ENCODE data around the gene PDPK1. TPM values are rescaled to one million over a fixed set of nuclear protein-coding genes. Genes with fewer than 3 reads are reported as not detected.
A peak's percentile ranks its signal among the peaks of the same experiment; 100 is the strongest.
"Not testable (repeated sequence)": the region's sequence is repeated elsewhere in the genome, so short reads cannot be mapped to it uniquely, and the experiment has no call there.

PDPK1 gene
- total RNA-seq, 3 donors from 2014 or later (not counting 1 experiment from before 2014, with no cell fraction given): 63.1 to 80.7 (median 73.5) TPM

DNA sequence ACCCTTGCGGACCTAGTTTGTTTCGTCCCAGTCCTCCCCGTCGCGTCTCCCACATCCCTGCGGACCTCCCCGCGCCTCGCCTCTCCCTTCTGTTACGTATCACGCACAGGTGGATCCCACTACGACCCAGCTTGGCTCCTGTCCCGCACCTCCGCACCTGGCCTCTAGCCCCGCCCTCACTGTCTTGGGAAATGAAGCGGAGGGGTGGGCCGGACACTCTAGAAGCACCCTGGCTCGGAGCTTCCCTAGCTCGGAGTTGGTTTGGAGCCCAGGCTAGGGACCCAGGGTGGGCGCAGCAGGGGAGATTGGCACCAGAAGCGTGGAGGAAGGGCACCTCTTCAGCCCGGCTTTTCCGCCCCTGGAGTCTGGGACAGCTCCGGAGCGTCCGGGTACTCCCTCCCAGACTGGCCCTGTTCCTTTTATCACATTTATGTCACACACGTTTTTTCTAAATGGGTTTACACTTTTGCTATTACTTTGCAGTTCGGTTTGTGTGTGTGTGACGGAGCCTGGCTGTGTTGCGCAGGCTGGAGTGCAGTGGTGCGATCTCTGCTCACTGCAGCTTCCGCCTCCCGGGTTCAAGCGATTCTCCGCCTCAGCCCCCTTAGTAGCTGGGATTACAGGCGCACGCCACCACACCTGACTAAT, 5.2 kb upstream of the PDPK1 start:
- Histone ChIP-seq H3K9me3 (ENCODE audit: control insufficient read depth, insufficient read depth, low read length) (no peaks in the 10 kb centered on the region), H3K4me1 (ENCODE audit: control insufficient read depth, insufficient read depth, low read length) (peaks cover 46% of the 10 kb centered on the region), H3K27ac (ENCODE audit: low read length) (peak overlapping the region; percentile 100), H3K36me3 (ENCODE audit: control insufficient read depth, insufficient read depth, low read length) (peaks cover 20% of the 10 kb centered on the region), H3K27me3 (ENCODE audit: control insufficient read depth, insufficient read depth, low read length) (no peaks in the 10 kb centered on the region), H3K4me3 (ENCODE audit: low read length) (peak overlapping the region; percentile 78)
- peak; percentile 72 to 87 for DNase-seq
- H3K27ac Mint-ChIP-seq: peak overlapping the region; percentile 98 to 100
- peak overlapping the region; percentile 93 for H3K4me3 Mint-ChIP-seq
- H3K9me3 Mint-ChIP-seq: no peaks in the 10 kb centered on the region
- peak; percentile 39 to 54 (median 41) for ATAC-seq
- intact Hi-C loops (cut with micrococcal nuclease): loop anchor here (1.0 kb wide), 1 partner anchor 19 kb away; the partner anchor contains the start of gene ATP6V0C
- 0% methylated on average over 37 of the region's 37 CpGs for WGBS (ENCODE audit: insufficient coverage)
- no peaks in the 10 kb centered on the region for H3K36me3 Mint-ChIP-seq
- no peaks in the 10 kb centered on the region for H3K27me3 Mint-ChIP-seq (ENCODE audit: low read depth in 2 of 2)
- H3K4me1 Mint-ChIP-seq: peaks cover 23 to 38% of the 10 kb centered on the region in 2 donors
- TF ChIP-seq, protein P1, sequence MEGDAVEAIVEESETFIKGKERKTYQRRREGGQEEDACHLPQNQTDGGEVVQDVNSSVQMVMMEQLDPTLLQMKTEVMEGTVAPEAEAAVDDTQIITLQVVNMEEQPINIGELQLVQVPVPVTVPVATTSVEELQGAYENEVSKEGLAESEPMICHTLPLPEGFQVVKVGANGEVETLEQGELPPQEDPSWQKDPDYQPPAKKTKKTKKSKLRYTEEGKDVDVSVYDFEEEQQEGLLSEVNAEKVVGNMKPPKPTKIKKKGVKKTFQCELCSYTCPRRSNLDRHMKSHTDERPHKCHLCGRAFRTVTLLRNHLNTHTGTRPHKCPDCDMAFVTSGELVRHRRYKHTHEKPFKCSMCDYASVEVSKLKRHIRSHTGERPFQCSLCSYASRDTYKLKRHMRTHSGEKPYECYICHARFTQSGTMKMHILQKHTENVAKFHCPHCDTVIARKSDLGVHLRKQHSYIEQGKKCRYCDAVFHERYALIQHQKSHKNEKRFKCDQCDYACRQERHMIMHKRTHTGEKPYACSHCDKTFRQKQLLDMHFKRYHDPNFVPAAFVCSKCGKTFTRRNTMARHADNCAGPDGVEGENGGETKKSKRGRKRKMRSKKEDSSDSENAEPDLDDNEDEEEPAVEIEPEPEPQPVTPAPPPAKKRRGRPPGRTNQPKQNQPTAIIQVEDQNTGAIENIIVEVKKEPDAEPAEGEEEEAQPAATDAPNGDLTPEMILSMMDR (IDR thresholded peaks at IDR 0.05): no peak

DNA sequence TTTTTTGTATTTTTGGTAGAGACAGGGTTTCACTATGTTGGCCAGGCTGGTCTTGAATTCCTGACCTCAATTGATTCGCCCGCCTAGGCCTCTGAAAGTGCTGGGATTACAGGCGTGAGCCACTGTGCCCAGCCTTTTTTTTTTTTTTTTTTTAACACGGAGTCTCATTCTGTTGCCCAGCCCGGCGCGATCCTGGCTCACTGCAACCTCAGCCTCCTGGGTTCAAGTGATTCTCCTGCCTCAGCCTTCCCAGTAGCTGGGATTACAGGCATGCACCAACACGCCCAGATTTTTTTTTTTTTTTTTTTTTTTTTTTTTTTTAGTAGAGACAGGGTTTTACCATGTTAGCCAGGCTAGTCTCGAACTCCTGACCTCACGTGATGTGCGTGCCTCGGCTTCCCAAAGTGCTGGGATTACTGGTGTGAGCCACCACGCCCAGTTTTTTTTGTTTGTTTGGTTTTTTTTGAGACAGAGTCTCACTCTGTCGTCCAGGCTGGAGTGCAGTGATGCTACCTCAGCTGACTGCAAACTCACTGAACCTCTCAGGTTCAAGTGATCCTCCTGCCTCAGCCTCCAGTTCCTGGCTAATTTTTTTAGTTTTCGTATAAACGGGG, 4.6 kb upstream of the PDPK1 start:
- peaks cover 23 to 38% of the 10 kb centered on the region in 2 donors for H3K4me1 Mint-ChIP-seq
- 31% methylated on average over 11 of the region's 16 CpGs for WGBS (ENCODE audit: insufficient coverage)
- H3K36me3 ChIP-seq (ENCODE audit: control insufficient read depth, insufficient read depth, low read length): peaks cover 14% of the 10 kb centered on the region
- H3K4me3 ChIP-seq (ENCODE audit: low read length): peak overlapping the region; percentile 78
- peak in 1 of 2 donors; percentile 38 for DNase-seq
- H3K9me3 ChIP-seq (ENCODE audit: control insufficient read depth, insufficient read depth, low read length); H3K27me3 Mint-ChIP-seq (ENCODE audit: low read depth in 2 of 2); ATAC-seq; H3K9me3 Mint-ChIP-seq; intact Hi-C loops (cut with micrococcal nuclease); H3K27me3 ChIP-seq (ENCODE audit: control insufficient read depth, insufficient read depth, low read length); H3K36me3 Mint-ChIP-seq: not testable (repeated sequence)
- H3K4me3 Mint-ChIP-seq: peak overlapping the region; percentile 93
- H3K27ac ChIP-seq (ENCODE audit: low read length): peak overlapping the region; percentile 100
- peaks cover 46% of the 10 kb centered on the region for H3K4me1 ChIP-seq (ENCODE audit: control insufficient read depth, insufficient read depth, low read length)
- H3K27ac Mint-ChIP-seq: peak overlapping the region; percentile 98 to 100

DNA sequence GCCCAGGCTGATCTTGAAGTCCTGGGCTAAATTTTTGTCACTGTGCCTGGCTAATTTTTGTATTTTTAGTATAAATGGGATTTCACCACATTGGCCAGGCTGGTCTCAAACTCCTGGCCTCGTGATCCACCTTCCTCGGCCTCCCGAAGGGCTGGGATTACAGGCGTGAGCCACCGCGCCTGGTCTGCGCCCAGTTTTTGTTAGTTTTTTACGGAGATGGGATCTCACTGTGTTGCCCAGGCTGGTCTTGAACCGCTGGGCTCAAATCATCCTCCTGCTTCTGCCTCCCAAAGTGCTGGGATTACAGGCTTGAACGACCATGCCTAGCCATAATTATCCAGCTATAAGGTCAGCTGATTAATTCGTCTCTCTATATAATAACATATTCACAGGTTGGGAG, 3.9 kb upstream of the PDPK1 start:
- peaks cover 51% of the 10 kb centered on the region for H3K4me1 ChIP-seq (ENCODE audit: control insufficient read depth, insufficient read depth, low read length)

DNA sequence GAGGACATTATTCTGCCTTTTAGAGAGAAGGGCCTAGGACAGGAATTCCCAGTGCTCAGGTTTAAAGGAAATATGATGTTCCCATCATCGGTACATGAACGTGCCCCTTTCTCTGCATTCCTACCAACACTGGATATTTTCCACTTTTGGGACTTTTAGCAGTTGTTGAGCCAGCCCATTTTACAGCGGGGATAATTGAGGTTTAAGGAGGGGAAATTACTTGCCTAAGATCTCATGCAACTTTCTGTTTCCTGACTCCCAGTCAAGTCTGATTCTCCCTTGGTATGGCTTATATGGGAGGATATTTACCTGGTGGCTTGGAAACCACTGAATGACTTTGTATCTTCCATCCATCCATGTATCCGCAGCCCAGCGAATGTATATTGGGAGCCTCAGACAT, 3.5 kb upstream of the PDPK1 start:
- Mint-ChIP-seq H3K4me3 (peak overlapping the region; percentile 72), H3K4me1 (peaks cover 32 to 47% of the 10 kb centered on the region in 2 donors), H3K27ac (peak overlapping the region; percentile 71 to 98)
- H3K36me3 Mint-ChIP-seq; H3K9me3 ChIP-seq (ENCODE audit: control insufficient read depth, insufficient read depth, low read length); H3K4me3 ChIP-seq (ENCODE audit: low read length); H3K27me3 ChIP-seq (ENCODE audit: control insufficient read depth, insufficient read depth, low read length); DNase-seq; H3K27me3 Mint-ChIP-seq (ENCODE audit: low read depth in 2 of 2); H3K27ac ChIP-seq (ENCODE audit: low read length); H3K36me3 ChIP-seq (ENCODE audit: control insufficient read depth, insufficient read depth, low read length); ATAC-seq; intact Hi-C loops (cut with micrococcal nuclease); H3K9me3 Mint-ChIP-seq: not testable (repeated sequence)
- peaks cover 55% of the 10 kb centered on the region for H3K4me1 ChIP-seq (ENCODE audit: control insufficient read depth, insufficient read depth, low read length)
- 100% methylated on average over 4 of the region's 5 CpGs for WGBS (ENCODE audit: insufficient coverage)

More for the DNA sequence above, 3.9 kb upstream of the PDPK1 start:
- Mint-ChIP-seq H3K4me3 (peak overlapping the region; percentile 72), H3K4me1 (peaks cover 28 to 42% of the 10 kb centered on the region in 2 donors), H3K27ac (peak overlapping the region; percentile 71 to 98), H3K36me3 (no peaks in the 10 kb centered on the region), H3K27me3 (ENCODE audit: low read depth in 2 of 2) (no peaks in the 10 kb centered on the region), H3K9me3 (no peaks in the 10 kb centered on the region)
- intact Hi-C loops (cut with micrococcal nuclease): no loop called here
- DNase-seq: no peak
- no peak overlapping the region for H3K27ac ChIP-seq (ENCODE audit: low read length)
- no peak for ATAC-seq
- no peaks in the 10 kb centered on the region for H3K27me3 ChIP-seq (ENCODE audit: control insufficient read depth, insufficient read depth, low read length)
- no peak overlapping the region for H3K4me3 ChIP-seq (ENCODE audit: low read length)
- peaks cover 7% of the 10 kb centered on the region for H3K36me3 ChIP-seq (ENCODE audit: control insufficient read depth, insufficient read depth, low read length)
- 97% methylated on average over 9 of the region's 11 CpGs for WGBS (ENCODE audit: insufficient coverage)
- TF ChIP-seq, protein P1 (IDR thresholded peaks at IDR 0.05): no peak
- H3K9me3 ChIP-seq (ENCODE audit: control insufficient read depth, insufficient read depth, low read length): no peaks in the 10 kb centered on the region

Measured in natural killer cell (primary cell).